ENCODE results near the gene DDB1. TPM values are rescaled to one million over a fixed set of nuclear protein-coding genes. Genes with fewer than 3 reads are reported as not detected.

The DDB1 gene
- total RNA-seq, 1 experiment from 2014 or later, result 297 TPM

DNA sequence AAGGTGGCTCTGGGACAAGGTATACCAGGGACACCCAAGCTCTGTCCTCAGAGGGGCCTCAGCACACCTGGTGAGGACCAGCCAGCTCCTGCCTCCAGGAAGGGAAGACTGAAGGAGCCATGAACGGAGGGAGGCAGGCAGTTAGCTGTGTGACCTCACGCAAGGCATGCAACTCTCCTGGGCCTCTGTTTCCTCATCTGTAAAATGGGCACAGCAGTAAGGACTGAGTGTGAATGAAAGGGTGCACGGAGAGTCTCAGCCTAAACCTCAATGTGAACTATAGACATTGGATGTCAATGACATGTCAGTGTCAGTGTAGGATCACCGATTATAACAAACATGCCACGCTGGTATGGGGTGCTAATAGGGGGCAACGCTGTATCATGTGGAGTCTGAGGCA is 73.5 kb downstream of the DDB1 start:
- peaks cover 0 to 7% (median 0%) of the 10 kb centered on the region in 3 experiments; a peak in 2 of 7 replicates for H3K36me3 Mint-ChIP-seq (ENCODE audit: insufficient read depth in 1 of 3, low read depth in 3 of 3)
- H3K14ac ChIP-seq (ENCODE audit: insufficient read depth, low read length), result no peak overlapping the region
- H3K79me1 ChIP-seq (ENCODE audit: insufficient read depth, low read depth, low read length, poor library complexity, severe bottlenecking), result no peaks in the 10 kb centered on the region
- H3K9me3 ChIP-seq (ENCODE audit: control insufficient read depth, low read depth, low read length), result no peaks in the 10 kb centered on the region
- H3K27me3 ChIP-seq (ENCODE audit: insufficient read depth, low read length), result no peaks in the 10 kb centered on the region
- H3K4me1 Mint-ChIP-seq, result no peaks in the 10 kb centered on the region
- H4K91ac ChIP-seq (ENCODE audit: insufficient read length, low read depth, low read length), result no peak overlapping the region
- H3K56ac ChIP-seq (ENCODE audit: insufficient read length, low read depth, low read length), result no peak overlapping the region
- H3K4ac ChIP-seq (ENCODE audit: low read depth, low read length), result no peak overlapping the region
- no peak overlapping the region for H2BK20ac ChIP-seq (ENCODE audit: low read depth, low read length, poor library complexity, severe bottlenecking)
- H4K20me1 ChIP-seq (ENCODE audit: control insufficient read depth, insufficient read depth, insufficient read length), result no peaks in the 10 kb centered on the region
- H3K4me3 Mint-ChIP-seq, result no peak overlapping the region
- H2BK5ac ChIP-seq (ENCODE audit: insufficient read length, low read length), result no peak overlapping the region
- H3K27ac Mint-ChIP-seq, result no peak overlapping the region; a peak in 1 of 7 replicates
- H4K8ac ChIP-seq (replicated peaks; ENCODE audit: insufficient read length, low read depth, low read length), result no peak overlapping the region
- H3K4me1 ChIP-seq (ENCODE audit: insufficient read depth, low read length), result no peaks in the 10 kb centered on the region
- no peaks in the 10 kb centered on the region for H3K23me2 ChIP-seq (ENCODE audit: insufficient read length, low read depth, low read length, poor library complexity, severe bottlenecking)
- no peak overlapping the region for H2BK120ac ChIP-seq (ENCODE audit: low read depth, low read length, poor library complexity, severe bottlenecking)
- no peaks in the 10 kb centered on the region for H3K9me3 Mint-ChIP-seq
- no peak overlapping the region for H3K18ac ChIP-seq (ENCODE audit: insufficient read length, low read depth, low read length)
- H2AK5ac ChIP-seq (ENCODE audit: insufficient read length, low read length), result no peak overlapping the region
- H3K27ac ChIP-seq (ENCODE audit: insufficient read length, low read depth, low read length), result no peak overlapping the region
- no CpG with 5 or more reads among the region's 6 CpGs for WGBS (ENCODE audit: extremely low coverage, insufficient read length, low lambda C conversion rate)
- DNase-seq, result no peak
- H3K79me2 ChIP-seq (ENCODE audit: insufficient read depth, low read length), result no peaks in the 10 kb centered on the region
- no peak overlapping the region for H4K5ac ChIP-seq (ENCODE audit: insufficient read length, low read depth, low read length)
- H3T11ph ChIP-seq (ENCODE audit: low read length), result no peak overlapping the region
- no peak overlapping the region for H3K9ac ChIP-seq (ENCODE audit: extremely low read depth, insufficient read length, low read length)
- H2AFZ ChIP-seq (ENCODE audit: low read length), result no peak overlapping the region
- no peak overlapping the region for H3K23ac ChIP-seq (ENCODE audit: insufficient read length, low read depth, low read length)
- no peak overlapping the region for H2BK15ac ChIP-seq (ENCODE audit: low read depth, low read length)
- no peaks in the 10 kb centered on the region for H3K27me3 Mint-ChIP-seq (ENCODE audit: low read depth)
- H2BK12ac ChIP-seq (ENCODE audit: insufficient read length, low read depth, low read length), result no peak overlapping the region
- TF ChIP-seq CTCF (conservative IDR thresholded peaks at IDR 0.05), result no peak
- no peak overlapping the region for H3K4me2 ChIP-seq (ENCODE audit: insufficient read depth, insufficient read length, low read length)
